GM18909 (cell line): ENCODE results near the gene SIVA1.
"Not testable (repeated sequence)": the region's sequence is repeated elsewhere in the genome, so short reads cannot be mapped to it uniquely, and the experiment has no call there.

Source experiments
- ATAC-seq: cut with Tn5 transposase; IDR thresholded peaks from one replicate; pipeline ENCODE4 v1.9.1; 2021; ENCODE audit warnings: mild to moderate bottlenecking; ENCODE audit not compliant: unreplicated experiment, poor library complexity

SIVA1 gene

DNA sequence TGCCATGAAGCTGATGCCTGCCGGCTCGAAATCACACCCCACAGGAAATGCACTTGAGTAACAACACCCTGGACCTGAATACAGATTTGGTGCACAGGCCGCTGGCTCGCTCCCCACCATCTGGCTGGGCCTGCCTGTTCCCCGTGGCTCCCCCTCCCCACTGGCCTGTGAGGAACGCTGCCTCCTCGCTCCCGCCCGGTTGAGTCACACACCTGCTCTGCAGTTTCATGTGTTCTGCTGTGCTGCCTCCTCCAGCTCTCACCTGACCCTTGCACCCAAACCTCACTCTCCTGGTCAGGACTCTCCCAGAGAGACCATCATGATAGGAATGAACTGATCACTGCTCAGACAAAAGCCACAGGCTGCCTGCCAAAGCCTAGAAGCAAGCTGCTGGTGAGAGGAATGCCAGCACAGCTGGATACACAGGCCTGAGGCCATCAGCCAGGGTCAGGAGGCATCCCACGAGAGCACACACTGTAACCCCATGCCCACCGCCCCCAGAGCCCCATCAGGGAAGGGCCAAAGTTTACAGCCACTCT is 3.8 kb upstream of the SIVA1 start:
- no peak for ATAC-seq

DNA sequence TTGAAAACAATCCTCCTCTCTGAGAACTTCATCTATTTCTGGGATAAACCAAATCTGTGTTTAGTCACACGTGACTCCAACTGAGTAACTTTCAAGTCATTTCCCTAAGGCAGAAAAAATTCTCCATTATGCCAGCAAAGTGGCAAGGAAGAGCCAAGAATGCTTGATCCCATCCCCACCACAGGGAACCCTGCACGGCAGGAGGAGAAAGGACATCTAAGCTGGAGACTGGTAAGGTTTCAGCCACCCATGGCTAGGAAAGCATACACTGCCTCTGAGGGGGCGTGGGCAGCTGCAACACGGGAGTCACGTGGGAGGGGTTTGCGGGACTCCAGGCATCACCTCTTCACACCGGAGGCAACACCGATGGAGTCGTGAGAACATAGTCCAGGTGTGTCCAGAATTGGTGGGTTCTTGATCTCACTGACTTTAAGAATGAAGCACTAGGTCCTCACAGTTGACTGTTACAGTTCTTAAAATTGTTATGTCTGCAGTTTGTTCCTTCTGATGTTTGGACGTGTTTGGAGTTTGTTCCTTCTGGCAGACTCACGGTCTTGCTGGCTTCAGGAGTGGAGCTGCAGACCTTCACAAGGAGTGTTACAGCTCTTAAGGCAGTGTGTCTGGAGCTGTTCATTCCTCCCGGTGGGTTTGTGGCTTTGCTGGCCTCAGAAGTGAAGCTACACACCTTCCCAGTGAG is 2.7 kb upstream of the SIVA1 start:
- no peak for ATAC-seq

DNA sequence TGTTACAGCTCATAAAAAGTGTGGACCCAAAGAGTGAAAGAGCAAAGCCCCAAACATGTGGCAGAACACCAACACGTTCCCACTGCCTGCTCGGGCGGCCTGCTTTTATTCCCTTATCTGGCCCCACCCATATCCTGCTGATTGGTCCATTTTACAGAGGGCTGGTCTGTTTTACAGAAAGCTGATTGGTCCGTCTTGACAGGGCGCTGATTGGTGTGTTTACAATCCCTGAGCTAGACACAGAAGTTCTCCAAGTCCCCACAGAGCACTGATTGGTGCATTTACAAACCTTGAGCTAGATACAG is 2.2 kb upstream of the SIVA1 start:
- ATAC-seq = not testable (repeated sequence)

- no peak for ATAC-seq
Observed at GRCh38 chr14:104751539-104752422, 1.2 kb upstream of the SIVA1 start.

DNA sequence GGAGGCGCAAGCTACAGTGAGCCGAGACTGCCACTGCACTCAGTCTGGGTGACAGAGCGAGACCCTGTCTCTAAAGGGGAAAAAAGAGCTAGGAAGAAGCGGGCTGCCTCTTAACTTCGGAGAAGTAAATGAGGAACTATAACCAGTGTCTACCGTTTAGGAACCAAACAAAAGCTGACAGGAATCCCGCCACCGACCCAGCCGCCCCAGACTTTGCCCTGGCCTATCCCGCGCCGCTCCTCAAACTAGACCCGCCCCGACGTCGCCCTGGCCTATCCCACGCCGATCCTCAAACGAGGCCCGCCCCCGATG is 568 bp upstream of the SIVA1 start:
- peak; percentile 78 for ATAC-seq

DNA sequence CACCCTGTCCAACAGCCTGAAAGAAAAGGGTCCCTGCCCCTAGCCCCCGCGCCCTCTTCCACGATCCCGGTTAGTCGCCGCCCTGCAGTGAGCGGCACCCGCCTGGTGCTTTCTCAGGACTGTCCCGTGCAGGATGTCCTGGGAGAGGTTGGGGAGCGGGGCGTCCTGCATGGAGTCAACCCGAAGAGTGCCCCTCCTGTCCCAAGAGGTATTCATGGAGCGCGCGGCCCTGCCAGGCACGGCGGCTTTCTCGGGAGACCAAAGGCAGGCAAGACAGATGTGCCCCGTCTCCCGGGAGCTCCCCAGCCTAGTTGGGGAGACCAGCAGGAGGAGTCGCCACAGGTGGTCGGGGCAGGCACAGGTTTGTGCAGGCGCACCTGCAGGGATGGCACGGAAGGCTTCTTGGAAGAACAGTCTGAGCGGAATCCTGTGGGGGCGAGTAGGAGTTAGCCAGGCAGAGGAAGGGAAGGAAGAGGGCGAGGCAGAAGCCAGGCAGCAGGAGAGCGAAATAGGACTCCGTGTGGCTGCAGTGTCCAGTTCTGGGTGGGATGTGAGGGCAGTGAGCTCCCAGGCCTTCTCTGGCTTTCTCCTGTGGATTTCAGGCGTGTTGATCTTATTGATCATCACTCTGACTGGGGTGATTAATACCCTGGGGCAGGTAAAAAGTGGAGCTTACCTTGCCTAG is 723 bp downstream of the SIVA1 start:
- ATAC-seq = no peak

GRCh38 chr14:104754213-104754851 is 1.4 kb downstream of the SIVA1 start:
- ATAC-seq = no peak

- ATAC-seq = no peak
Observed at GRCh38 chr14:104755621-104756020, 2.7 kb downstream of the SIVA1 start.

DNA sequence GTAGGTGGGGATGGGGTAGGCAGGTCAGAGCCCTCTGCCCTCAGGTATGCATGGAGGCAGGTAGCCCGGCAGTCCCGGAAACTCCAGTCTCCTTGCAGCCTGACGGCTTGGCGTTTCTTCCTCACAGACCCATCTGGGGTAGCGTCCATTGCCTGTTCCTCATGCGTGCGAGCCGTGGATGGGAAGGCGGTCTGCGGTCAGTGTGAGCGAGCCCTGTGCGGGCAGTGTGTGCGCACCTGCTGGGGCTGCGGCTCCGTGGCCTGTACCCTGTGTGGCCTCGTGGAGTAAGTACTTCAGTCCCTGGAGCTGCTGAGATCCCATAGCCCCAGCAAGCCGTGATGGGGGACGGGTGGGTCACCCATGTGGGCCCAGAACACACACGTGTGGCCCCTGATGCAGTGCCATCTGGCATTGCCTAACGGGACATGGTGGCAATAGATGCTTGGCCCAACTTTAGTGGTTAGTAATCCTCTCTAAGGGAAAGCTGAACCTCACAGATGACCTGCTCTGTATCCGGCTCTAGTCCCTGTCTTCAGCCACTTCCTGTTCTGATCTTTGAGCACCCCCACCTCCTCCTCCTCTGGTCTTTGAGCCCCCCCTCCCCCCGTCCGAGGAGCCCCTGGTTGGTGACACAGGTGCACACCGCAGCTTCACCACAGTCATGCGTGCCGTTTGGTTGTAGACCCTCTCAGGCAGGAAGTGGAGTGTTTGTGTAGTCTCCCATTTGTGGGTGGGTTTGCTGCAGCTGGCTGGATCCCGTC is 3.7 kb downstream of the SIVA1 start:
- no peak for ATAC-seq

DNA sequence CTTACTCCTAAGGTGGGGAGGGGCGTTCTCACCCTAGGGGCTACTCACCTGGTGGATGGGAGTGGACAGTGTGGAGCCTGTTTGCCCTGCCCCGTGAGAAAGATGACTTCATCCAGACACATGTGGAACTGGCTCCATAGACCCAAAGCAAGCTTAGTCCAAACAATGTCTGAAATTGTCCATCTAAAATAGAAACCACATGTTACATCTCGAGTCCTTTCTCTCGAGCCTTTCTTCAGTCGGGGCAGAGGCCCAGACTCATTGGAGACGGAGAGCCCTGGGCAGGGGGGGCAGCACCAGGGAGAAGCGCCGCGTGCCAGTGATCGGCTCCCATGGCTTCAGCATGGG is 4.3 kb downstream of the SIVA1 start:
- ATAC-seq = no peak

DNA sequence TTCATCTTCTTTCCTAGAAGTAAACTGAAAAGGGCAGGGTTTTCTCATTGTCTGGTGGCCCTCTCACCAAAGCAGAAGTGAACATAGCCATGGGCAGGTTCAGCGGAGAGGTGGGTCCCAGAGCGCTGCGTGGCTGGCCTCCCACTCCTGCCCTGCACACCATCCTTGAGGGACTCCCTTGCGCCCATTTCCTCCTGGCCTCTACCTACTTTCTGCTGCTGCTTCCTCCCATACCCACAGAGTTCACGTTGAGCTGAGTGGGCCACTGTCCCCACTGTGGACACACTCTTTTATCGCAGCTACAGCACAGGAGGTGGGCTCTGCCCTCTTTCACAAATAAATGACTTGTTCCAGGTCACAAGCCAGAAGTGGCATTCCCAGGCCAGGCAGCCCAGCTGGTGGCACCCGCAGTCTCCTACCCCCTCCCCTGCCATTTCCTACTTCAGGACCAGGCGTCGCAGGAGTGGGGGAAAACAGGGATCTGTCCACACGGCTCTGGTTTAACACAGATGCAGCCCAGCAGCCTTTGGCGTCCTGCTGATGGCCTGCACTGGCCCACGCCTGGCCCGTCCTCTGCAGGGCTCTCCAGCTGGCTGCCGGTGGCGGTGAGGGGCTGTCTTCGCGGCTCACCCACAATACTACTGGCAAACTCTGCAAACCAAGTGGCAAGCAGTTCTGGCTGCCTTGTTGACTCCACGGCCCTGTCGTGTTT is 4.9 kb downstream of the SIVA1 start:
- ATAC-seq = no peak

DNA sequence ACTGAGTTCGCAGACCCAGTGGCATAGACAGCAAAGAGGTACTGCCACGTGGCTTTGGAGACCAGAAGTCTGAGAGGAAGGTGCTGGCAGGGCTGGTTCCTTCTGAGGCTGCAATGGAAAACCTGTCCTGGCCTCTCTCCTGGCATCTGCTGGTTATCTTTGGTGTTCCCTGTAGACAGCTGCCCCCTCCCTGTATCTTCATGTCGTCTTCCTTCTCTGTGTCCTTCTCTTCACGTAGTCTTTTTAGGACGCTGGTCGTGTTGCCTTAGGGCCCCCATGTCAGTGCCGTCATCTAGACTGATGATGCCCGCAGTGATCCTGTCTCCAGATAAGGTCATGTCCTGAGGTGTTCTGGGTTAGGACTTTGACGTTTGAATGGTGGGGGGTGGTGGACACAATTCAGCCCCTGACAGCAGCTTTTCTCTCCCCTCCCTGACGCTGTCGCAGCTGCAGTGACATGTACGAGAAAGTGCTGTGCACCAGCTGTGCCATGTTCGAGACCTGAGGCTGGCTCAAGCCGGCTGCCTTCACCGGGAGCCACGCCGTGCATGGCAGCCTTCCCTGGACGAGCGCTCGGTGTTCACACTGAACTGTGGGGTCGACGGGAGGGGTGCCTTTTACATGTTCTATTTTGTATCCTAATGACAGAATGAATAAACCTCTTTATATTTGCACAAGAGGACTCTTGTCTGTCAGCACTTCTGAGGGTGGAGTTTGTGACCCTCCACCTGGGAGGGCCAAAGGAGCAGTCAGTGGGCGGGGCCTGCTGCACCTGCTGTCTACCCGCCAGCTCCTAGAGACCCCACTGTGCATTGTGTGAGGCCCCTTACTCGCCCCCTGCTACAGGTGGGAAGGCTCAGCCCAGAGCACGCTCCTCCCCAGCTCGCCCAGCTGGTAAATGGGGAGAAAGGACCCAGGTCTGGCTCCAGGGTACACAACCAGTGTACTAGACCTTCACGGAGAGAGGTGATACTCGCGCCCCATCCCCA is 6.3 kb downstream of the SIVA1 start:
- ATAC-seq = no peak

GRCh38 chr14:104765517-104765916 is 12.6 kb downstream of the SIVA1 start:
- no peak for ATAC-seq

DNA sequence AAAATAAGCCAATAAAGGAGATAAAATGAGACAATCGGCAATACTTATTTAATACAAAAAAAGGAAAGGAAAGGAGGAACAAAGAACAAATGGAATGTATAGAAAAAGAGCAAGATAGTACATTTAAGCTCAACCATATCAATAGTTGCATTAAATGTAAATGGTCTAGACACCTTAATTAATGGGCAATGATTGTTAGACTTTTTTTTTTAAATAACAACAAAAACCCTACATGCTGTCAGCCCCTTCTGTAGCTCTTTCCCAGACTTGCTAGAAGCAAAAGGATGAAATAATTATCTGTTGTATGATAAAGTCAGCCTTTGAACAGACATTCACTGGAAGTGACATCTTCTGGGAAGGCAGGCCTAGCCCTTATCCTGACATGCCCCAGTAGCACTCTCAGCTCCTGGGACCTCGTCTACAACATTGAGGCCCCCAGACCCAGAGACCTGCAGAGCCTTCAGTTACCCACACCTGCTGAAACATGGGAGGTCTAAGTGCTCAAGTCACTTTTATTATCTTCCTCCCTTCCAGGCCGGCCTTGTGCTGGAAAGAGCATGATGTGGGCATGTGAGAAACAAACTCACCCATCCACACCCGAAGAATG is 13.4 kb downstream of the SIVA1 start:
- ATAC-seq = no peak

- no peak for ATAC-seq
Observed at GRCh38 chr14:104766863-104767633, 14.1 kb downstream of the SIVA1 start.

DNA sequence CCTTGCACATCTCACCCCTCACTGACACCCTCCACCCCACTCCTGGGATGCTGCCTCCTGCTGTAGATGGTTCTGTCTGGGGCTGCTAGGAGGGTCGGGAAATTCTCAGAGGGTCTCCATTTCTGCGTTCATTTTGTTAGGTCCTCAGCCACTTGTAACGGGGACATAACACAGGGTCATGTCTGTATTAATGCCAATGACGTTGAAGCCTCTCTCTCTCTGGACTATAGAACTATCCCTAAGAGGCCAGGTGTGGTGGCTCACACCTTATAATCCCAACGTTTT is 14.6 kb downstream of the SIVA1 start:
- no peak for ATAC-seq
